HG03060 (cell line): ENCODE measurements around the gene ENPP1.
"Not testable (repeated sequence)": the region's sequence is repeated elsewhere in the genome, so short reads cannot be mapped to it uniquely, and the experiment has no call there.

ENCODE experiments used
- ATAC-seq: cut with Tn5 transposase; IDR thresholded peaks from one replicate; pipeline ENCODE4 v1.9.1; 2021; ENCODE audit warnings: low read depth, moderate number of reproducible peaks; ENCODE audit not compliant: unreplicated experiment

The ENPP1 gene

DNA sequence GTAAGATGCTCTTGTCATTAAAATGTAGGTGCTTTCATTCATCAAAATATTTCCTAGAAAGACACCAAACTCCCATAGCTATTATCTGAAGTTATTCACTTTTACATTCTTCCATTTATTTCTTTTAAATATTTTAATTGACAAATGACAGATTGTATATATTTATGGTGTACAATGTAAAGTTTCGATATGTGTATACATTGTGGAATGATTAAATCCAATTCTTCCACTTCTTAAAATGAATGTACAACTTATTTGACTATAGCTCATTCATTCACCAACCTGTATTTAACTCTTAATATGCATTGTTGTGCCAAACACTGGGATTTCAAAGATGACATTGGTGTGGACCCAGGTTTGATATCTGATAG is 102.4 kb downstream of the ENPP1 start:
- ATAC-seq = no peak

DNA sequence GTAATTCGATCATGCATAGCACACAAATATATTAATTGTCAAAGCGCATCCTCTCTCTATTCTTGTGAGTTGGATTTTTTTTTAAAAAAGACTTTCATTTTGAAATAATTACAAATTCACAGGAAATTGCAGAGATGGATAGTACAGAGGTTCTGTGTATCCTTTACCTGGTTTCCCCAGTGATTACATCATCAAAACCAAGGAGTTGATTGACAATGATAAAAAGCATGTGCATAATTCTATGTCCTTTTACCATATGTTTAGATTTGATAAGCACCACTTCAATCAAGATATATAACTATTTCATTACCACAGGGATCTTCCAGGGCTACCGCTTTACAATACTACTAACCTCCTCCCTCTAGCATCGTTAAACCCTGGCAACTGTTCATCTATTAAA is 103.1 kb downstream of the ENPP1 start:
- no peak for ATAC-seq

DNA sequence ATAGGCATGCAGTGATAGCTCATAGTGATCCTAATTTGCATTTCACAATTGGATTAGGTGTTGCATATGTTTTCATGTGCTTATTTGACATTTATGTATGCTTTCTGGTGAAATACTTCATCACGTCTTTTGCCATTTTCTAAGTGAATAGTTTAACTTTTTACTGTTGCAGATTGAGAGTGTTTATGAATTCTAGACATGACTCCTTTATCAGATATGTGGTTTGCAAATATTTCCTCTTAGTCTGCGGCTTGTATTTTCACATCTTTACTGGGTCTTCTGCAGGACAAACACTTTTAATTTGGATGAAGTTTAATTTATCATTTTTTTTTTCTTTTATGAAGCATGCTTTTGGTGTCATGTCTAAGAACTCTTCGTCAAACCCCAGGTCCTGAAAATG is 104.1 kb downstream of the ENPP1 start:
- ATAC-seq = no peak

DNA sequence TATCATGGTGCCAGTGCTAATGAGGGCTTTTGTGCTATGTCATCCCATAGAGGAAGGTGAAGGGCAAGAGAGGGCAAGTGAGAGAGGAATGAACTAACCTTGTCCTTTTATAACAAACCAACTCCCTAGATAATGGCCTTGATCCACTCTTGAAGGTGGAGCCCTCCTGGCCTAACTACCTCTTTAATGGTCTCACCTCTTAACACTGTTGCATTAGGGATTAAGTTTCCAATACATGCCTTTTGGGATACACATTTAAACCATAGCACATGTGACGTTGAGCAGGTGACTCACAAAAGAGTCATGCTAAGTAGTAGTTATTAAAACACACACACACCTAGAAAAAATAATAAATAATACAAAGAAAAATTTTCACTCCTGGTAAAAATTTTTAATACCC is 106.4 kb downstream of the ENPP1 start:
- ATAC-seq = no peak

DNA sequence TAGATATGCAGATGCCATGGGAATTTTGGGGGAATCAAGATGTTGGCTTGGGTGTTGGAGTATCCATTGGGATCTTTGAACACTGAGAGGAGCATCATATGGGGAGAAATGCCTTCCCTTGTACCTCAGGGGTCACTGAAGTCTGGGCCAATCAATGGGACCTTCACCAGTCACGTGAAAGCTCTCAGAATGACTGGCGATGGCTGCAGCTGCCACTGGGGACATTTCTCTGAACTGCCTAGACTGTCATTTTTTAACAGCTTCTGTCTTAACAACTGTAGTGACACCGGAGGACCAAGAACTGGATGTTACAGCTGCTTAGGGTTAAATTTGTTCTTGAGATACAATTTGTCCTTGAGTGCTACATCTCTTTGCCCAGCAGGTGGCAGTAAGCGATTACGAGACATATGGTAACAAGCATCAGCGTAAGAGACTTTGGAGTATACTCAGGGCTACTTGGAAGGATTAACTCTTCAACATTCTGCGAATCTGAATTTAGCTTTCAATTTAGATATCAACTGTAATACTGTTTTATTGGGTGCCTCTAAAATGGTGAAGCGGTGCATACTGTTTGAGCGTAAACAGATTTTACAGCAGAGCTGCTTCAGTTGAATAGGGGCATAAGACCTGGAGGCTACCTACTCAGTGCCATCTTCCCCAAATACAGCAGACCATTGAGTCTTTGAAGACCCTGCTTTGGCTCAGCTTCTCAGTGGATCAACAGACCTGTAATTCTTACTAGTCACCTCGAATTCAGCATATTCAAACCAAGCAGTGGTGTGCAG is 107.3 kb downstream of the ENPP1 start:
- ATAC-seq = no peak

DNA sequence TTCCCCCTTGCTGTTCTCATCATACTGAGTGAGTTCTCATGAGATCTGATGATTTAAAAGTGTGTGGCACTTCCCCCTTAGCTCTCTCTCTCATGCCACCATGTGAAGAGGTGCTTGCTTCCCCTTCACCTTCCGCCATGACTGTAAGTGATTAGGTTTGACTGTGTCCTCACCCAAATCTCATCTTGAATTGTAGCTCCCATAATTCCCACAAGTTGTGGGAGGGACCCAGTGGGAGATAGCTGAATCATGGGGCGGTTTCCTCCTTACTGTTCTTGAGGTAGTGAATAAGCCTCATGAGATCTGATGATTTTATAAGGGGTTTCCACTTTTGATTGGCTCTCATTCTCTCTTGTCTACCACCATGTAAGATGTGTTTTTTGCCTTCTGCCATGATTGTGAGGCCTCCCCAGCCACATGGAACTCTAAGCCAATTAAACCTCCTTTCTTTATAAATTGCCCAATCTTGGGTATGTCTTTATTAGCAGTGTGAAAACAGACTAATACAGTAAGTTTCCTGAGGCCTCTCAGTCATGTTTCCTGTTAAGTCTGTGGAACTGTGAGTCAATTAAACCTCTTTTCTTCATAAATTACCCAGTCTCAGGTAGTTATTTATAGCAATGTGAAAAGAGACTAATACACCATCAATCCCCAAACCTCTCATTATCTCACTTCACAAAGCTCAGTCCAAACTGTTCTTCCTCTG is 108.4 kb downstream of the ENPP1 start:
- ATAC-seq = not testable (repeated sequence)

DNA sequence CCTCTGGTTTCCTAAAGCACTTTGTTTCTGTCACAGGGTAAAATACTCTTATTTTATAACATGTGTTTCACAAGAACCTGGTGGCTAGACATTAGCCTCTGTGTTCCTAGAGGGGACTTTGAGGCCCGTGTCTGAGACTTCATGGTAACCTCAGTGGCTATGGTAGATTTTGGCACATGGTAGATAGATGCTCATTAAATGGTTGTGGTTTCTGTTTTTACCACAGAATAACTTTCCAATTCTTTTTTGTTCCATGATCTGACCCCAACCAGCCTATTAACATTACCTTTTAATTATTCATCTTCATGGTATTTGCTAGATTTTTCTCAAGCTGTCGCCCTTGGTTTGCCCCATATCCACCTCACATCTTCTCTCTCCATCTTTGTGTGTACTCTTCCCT is 109.0 kb downstream of the ENPP1 start:
- ATAC-seq = no peak

DNA sequence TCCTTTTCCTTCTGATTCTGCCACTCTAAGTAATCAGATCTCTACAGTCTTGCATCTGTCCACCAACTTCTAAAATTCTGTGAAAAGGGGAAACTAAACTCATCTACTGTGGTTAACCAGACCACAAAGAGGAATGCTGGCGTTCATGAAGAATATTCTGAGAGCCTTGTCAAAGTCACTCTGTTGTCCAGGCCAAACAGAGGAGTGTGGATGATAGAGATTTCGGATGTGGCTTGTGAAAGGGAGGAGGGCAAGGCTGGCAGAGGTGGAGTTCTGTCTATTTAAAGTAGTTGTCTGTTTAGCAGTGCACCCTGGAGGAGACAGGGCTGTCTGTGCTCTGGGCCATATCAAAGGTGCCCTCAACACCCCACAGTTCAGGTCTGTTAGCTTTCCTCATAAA is 109.5 kb downstream of the ENPP1 start:
- no peak for ATAC-seq

DNA sequence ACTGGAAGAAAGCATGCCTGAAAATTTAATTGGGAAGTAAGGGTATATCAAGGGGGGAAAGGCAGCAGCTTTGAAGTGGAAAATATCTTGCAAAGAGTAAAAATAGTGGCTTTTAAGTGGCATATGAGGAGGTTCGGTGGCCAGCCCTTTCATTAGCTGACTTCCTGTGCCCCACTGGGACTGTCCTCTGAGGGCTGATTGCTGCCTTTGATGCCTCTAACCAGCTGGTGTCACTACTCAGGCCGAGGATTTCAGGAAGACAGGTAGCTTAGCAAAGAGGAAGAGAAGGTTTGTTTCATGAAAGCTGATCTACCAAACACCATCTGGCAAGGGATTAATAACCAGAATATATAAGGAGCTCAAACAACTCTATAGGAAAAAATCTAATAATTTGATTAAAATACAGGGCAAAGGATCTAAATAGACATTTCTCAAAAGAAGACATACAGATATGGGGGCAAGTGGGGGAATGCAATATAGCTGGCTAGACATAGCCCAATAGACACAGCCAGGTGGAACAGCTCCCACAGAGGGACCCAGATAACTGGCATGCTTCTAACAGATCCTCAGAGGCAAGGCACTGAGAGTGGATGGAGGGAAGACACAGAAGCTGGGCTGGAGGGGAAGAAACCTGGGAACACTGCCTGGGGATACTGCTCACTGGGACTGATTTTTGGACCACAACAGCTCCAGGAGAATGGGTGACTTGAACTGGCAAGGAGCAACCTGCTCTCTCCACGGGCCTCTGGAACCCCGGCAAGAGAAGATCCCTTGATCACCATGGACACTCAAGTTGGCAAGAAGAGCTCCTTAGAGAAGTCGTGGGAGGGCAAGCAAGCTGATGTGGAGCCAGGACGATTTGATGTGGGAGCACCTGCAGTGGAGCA is 110.2 kb downstream of the ENPP1 start:
- ATAC-seq = no peak

DNA sequence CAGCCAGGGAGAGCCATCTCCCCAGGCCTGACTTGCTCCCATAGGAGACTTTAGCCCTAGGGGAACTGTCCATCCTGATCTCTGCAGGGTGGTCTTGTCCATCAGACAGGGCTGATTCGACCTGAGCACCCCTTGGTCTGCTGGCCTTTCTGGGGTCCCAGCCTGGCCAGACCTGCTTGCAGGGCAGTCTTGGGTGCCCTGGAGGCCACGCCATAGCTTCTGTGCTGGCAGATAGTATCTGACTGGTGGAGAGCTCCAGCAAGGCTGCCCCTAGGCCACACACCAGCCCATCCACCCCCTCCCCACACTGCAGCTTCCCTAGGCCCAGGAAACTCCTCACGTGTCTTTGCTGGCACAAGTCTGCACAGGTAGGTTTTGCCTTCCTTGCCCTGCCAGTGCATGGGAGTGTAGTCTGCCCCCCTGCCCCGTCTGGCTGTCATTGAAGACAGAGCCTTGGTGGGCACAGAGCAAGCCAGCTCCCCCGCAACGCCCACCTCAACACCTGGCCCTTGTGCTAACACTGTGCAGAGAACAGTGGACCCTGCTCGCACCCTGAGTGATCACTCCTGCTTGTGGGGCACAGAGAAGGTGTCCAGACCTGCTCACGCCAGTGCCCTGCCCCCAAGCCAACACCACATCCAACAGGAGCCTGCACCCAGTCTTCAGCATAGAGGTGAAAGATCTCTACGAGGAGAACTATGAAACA is 111.0 kb downstream of the ENPP1 start:
- ATAC-seq = no peak

DNA sequence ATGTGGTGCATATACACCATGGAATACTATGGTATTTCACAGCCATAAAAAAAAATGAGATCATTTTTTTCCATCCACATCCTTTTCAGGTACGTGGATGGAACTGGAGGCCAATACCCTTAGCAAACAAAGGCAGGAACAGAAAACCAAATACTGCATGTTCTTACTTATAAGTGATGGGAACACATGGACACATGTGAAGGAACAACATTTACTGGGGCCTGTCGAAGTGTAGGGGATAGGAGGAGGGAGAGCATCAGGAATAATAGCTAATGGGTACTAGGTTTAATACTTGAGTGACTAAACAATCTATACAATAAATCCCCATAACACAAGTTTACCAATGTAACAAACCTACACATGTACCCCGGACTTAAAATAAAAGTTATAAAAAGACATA is 112.8 kb downstream of the ENPP1 start:
- ATAC-seq = no peak

DNA sequence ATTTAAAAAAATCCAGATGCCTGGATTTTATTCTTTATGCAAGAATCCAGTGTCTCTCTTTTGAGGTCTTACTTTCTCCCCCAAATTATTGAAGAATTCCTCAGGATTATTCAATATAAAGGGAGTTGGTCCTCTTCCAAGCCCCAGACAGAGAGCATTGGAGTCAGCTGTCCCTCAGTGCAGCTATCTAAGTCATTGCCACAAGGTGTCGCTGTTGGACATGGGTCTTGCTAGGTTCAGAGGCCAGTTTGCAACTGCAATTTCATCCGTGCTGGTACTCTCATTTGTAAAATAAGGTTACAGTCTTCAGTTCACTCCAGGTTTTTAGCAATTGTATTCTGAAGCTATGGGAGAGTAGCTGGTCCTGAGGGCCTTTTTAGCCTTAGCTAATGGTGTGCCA is 115.5 kb downstream of the ENPP1 start:
- ATAC-seq = no peak

DNA sequence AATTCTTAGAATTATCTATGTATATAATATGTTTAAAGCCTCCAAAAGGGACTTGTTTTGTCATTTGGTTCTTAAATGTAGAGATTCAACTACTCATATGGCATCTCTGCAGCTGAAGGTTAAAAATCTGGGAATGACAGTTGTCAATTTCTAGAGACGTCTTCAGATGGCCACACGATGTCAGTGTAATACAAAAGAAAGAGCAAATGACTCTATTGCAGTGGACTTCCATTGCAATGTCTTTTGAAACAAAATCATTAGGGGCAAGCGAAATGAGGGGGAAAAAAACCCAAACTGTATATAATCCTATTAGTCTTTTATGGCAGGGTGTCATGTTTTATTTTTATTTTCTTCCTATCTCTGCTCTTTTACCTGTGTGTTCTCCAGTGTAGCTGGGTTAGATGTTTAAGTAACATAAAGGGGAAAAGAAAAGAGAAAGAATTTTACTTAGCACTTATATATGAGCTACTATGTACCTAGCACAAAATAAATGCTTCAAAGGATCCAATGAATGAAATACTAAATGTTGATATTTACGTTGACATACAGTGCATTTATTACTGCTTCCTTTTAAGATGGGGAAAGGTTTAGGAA is 117.2 kb downstream of the ENPP1 start:
- no peak for ATAC-seq

DNA sequence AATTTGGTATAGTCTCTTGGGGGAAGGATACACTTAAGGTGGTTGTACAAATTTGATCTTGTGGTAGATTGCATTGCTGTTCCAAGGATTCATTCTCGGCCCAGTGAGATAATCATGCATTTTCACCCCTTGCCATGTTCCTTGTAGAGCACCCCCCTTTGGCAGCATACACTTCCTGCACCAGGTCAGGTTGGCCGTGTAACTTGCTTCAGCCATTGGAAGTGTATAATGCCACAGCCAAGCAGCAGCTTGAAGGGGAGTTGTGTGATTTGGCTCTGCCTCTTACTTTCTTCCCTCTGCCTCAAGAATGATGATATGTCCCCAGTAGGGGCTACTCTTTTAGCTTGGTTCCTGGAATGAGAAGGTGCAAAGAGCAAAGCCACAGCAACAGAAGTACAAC is 121.4 kb downstream of the ENPP1 start:
- ATAC-seq = no peak

DNA sequence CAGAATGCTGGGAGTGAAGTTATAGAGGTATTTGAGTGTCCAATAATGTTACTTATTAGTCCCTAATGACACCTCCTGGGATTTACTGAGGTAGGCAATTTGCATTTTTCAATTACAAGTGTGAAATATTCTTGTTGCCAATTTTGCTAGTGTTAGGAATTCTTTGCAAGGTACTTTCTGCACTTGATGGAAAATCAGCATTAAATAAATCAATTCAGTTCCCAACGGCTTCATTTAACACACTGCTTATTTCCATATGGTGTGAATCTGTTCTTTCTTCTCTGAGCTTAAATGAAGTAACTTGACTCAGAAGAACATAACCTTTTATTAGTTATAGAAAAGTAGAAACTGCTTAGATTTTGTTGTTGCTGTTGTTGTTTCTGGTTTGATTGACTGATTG is 122.2 kb downstream of the ENPP1 start:
- no peak for ATAC-seq

DNA sequence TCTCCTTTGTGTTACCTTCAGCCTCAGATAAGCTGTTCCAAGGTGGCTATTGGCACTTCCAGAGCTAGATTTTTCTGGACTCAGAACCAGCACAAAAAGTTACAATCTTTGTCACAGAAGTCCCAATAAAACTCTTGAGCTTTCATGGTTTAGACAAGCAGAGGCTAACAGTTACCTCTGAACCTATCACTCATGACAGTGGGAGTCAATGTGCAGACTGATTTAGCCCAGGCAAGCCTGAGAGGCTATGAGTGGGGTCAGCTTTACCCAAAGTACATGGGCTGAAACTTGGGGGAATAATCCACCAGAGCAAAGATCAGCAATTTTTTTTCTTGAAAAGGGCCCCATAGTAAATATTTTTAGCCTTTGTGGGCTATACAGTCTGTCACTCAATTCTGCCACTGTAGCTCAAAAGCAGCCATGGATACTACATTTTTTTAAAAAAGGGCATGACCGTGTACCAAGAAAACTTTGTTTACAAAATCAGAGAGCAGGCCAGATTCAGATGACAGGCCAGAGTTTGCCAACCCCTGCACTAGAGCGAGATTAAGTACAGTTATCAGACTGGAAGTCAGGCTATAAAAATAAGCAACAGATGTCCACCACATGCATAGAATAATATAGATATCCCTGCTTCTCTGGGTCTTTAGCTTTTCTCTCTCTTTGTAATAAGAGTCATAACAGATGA is 123.4 kb downstream of the ENPP1 start:
- no peak for ATAC-seq

DNA sequence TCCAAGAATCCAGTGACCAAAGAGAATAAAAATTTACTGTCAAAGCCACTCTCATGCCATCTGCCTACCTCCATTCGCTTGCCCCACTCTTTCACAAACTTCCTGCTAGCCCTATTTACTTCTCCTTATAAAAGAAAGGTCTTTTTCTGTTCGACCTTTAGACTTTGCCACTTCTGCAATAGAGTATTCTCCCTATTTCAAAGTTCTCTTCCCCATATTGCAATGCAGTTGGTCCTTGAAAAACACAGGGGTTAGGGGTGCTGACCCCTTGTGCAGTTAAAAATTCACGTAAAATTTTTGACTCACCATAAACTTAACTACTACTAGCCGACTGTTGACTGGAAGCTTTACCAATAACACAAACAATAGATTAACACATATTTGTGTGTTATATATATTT is 128.3 kb downstream of the ENPP1 start:
- no peak for ATAC-seq

DNA sequence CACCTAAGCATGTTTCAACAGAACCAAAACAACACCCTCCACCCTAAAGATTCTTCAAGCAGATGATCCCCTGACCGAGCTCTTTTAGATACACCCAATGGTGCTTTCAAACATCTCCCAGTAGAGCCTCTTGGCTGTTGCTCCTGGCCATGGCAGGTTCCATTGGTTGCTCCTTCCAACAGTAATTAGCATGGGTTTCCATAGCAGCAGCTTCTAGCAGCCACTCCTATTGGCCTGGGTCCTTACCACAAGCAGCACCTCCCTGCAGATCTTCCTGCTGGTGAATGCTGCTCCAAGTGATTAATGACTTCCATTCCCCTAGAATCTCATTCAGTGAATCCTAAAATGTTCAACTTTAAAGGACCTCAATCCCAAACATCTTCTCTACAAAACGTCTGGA is 129.4 kb downstream of the ENPP1 start:
- no peak for ATAC-seq

DNA sequence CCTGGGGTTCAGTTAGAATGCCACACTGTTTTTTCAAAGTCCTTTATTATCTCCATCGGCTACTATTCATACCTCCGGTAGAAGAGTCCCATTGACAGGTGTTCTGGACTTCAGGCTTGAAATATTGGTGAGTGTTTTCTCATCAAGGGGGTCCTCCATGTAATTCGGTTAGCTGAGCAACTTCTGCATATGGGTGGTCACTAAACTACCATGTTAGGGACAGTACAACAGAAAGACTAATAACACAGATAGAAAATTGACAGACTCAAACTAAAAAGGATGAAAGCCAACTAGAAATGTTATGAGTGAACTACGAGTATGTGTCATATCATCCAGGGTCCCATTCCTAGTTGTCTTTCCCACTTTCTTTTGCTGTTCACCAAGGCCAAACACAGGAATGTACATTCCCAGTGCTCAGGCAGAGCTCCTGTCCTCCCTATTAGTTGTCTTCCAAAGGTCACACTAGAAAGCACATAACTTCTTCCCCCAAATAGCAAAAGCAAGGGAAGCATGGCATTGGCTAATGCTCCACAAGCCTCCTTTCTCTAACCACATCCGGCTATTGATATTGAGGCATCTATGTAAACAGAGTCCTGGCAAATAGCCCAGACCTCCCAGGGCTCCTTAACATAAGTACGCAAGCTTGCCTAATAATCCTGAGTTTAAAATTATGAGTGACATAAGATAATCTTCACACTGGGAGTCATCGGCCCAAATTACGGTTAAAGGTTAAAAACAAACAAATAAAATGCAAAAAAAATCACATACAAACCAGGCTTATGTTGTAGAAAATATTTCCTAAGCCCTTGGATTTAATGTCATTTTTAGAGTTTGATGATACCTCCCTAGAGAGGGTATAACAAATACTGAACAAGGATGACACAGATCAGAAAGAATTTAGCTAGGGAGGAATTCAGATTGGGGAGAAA is 130.1 kb downstream of the ENPP1 start:
- ATAC-seq = no peak
